D721Med (cell line): Measurements from ENCODE around the gene CELSR3.

Experiments
- DNase-seq: peaks from one replicate; pipeline ENCODE4 v3.0.0; 2011; ENCODE audit warnings: low spot score; ENCODE audit not compliant: insufficient read length
- FAIRE-seq: peaks from 2 replicates; lab custom pipeline; 2011; peaks lifted over from hg19 to GRCh38; lab: Jason Lieb, UNC
- CTCF ChIP-seq: IDR thresholded peaks from 2 replicates; pipeline ENCODE4 v1.5.1; 2012; ENCODE audit warnings: mild to moderate bottlenecking, control low read depth; ENCODE audit not compliant: insufficient read depth; ENCODE audit errors: missing control alignments

Gene CELSR3

GRCh38 chr3:48591886-48592518 is 70.7 kb downstream of the CELSR3 start:
- no peak for DNase-seq
- no peak for TF ChIP-seq CTCF
- no peak for FAIRE-seq

GRCh38 chr3:48591436-48591835 is 71.2 kb downstream of the CELSR3 start:
- no peak for DNase-seq
- no peak for FAIRE-seq
- no peak for TF ChIP-seq CTCF

GRCh38 chr3:48588230-48588629 is 74.5 kb downstream of the CELSR3 start:
- TF ChIP-seq CTCF, result no peak
- no peak for FAIRE-seq
- no peak for DNase-seq

GRCh38 chr3:48587686-48588085 is 75.0 kb downstream of the CELSR3 start:
- DNase-seq (no peak), FAIRE-seq (no peak)
- TF ChIP-seq CTCF, result no peak
